Measurements from ENCODE around the gene CSTPP1.

- TF ChIP-seq, protein P1, sequence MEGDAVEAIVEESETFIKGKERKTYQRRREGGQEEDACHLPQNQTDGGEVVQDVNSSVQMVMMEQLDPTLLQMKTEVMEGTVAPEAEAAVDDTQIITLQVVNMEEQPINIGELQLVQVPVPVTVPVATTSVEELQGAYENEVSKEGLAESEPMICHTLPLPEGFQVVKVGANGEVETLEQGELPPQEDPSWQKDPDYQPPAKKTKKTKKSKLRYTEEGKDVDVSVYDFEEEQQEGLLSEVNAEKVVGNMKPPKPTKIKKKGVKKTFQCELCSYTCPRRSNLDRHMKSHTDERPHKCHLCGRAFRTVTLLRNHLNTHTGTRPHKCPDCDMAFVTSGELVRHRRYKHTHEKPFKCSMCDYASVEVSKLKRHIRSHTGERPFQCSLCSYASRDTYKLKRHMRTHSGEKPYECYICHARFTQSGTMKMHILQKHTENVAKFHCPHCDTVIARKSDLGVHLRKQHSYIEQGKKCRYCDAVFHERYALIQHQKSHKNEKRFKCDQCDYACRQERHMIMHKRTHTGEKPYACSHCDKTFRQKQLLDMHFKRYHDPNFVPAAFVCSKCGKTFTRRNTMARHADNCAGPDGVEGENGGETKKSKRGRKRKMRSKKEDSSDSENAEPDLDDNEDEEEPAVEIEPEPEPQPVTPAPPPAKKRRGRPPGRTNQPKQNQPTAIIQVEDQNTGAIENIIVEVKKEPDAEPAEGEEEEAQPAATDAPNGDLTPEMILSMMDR (IDR thresholded peaks at IDR 0.05) = no peak
- no peak for TF ChIP-seq POLR2A (IDR thresholded peaks at IDR 0.05)
Observed at GRCh38 chr11:47105974-47106373, 169.4 kb downstream of the CSTPP1 start.

Data from stomach (tissue), 4 donors.